GM18870 (cell line): ENCODE measurements around the gene DNMT1.

ENCODE experiments used
- ATAC-seq: cut with Tn5 transposase; IDR thresholded peaks from one replicate; pipeline ENCODE4 v1.9.1; 2021; ENCODE audit warnings: moderate library complexity; ENCODE audit not compliant: unreplicated experiment

DNMT1 gene

GRCh38 chr19:10100163-10100785 is 94.5 kb downstream of the DNMT1 start:
- ATAC-seq, result no peak

- no peak for ATAC-seq
Observed at GRCh38 chr19:10096615-10096963, 98.2 kb downstream of the DNMT1 start.

GRCh38 chr19:10095948-10096614 is 98.7 kb downstream of the DNMT1 start:
- ATAC-seq, result no peak

- ATAC-seq, result no peak
Observed at GRCh38 chr19:10095622-10095947, 99.2 kb downstream of the DNMT1 start.

- ATAC-seq, result no peak
Observed at GRCh38 chr19:10093295-10094186, 101.2 kb downstream of the DNMT1 start.

- ATAC-seq, result no peak
Observed at GRCh38 chr19:10092648-10093294, 102.0 kb downstream of the DNMT1 start.

GRCh38 chr19:10091895-10092641 is 102.7 kb downstream of the DNMT1 start:
- ATAC-seq, result no peak

GRCh38 chr19:10091370-10091687 is 103.4 kb downstream of the DNMT1 start:
- ATAC-seq, result no peak

- ATAC-seq, result no peak
Observed at GRCh38 chr19:10089801-10090375, 104.9 kb downstream of the DNMT1 start.

GRCh38 chr19:10088949-10089554 is 105.7 kb downstream of the DNMT1 start:
- ATAC-seq, result no peak

GRCh38 chr19:10087296-10088061 is 107.3 kb downstream of the DNMT1 start:
- no peak for ATAC-seq

GRCh38 chr19:10086591-10087192 is 108.1 kb downstream of the DNMT1 start:
- ATAC-seq, result no peak

- ATAC-seq, result no peak
Observed at GRCh38 chr19:10085641-10086590, 108.8 kb downstream of the DNMT1 start, which contains the start of gene SHFL. Gene SHFL (plus strand): TSS chr19:10086317. CDS start chr19:10086428, 111 bp downstream.

GRCh38 chr19:10084803-10085202 is 110.0 kb downstream of the DNMT1 start:
- no peak for ATAC-seq

GRCh38 chr19:10083911-10084310 is 110.8 kb downstream of the DNMT1 start:
- no peak for ATAC-seq
